Fibroblast of mammary gland (primary cell): ENCODE results near the gene COA7.

Experiments
- DNase-seq: peaks from one replicate; pipeline ENCODE4 v3.0.0-alpha.2; 2010; ENCODE audit warnings: low read depth
- H3K4me3 ChIP-seq: 2 replicates; pipeline ENCODE4 v1.5.1; 2011; ENCODE audit warnings: low read depth, mild to moderate bottlenecking, low read length, moderate library complexity; ENCODE audit not compliant: control insufficient read depth
- CTCF ChIP-seq: conservative IDR thresholded peaks from 2 replicates; pipeline ENCODE4 v1.5.1; 2011; ENCODE audit warnings: low read depth, low read length, inconsistent platforms; ENCODE audit not compliant: control insufficient read depth, insufficient read depth

The COA7 gene

GRCh38 chr1:52654063-52654462, 44.1 kb downstream of the COA7 start:
- TF ChIP-seq CTCF, result no peak
- no peak for DNase-seq
- no peak overlapping the region for H3K4me3 ChIP-seq

- no peak for TF ChIP-seq CTCF
Observed at GRCh38 chr1:52653207-52653849, 44.8 kb downstream of the COA7 start.

GRCh38 chr1:52651904-52652303, 46.2 kb downstream of the COA7 start:
- TF ChIP-seq CTCF, result no peak
- peak; percentile 19 for DNase-seq
- no peak overlapping the region for H3K4me3 ChIP-seq

More at GRCh38 chr1:52653207-52653849, 44.8 kb downstream of the COA7 start:
- DNase-seq, result no peak
- no peak overlapping the region for H3K4me3 ChIP-seq

GRCh38 chr1:52645261-52645660, 52.9 kb downstream of the COA7 start:
- no peak for DNase-seq
- no peak for TF ChIP-seq CTCF
- no peak overlapping the region for H3K4me3 ChIP-seq

GRCh38 chr1:52641307-52641706, 56.8 kb downstream of the COA7 start:
- no peak for TF ChIP-seq CTCF
- no peak for DNase-seq
- no peak overlapping the region for H3K4me3 ChIP-seq

GRCh38 chr1:52640697-52641096, 57.5 kb downstream of the COA7 start:
- TF ChIP-seq CTCF, result no peak
- DNase-seq, result no peak
- no peak overlapping the region for H3K4me3 ChIP-seq

GRCh38 chr1:52637946-52638345, 60.2 kb downstream of the COA7 start:
- no peak overlapping the region for H3K4me3 ChIP-seq
- TF ChIP-seq CTCF, result no peak
- DNase-seq, result no peak
